MM.1S (cell line): ENCODE data around the gene FAAP100.

ENCODE experiments used
- DNase-seq: peaks from one replicate; pipeline ENCODE4 v3.0.0-alpha.2; 2015
- H2AFZ ChIP-seq: fragments of 300-600 bp; sonication (generic); 2 replicates; pipeline ENCODE4 v1.6.0; 2016; ENCODE audit warnings: antibody characterized with exemption, low read length
- H3F3A ChIP-seq: fragments of 300-600 bp; sonication (generic); 2 replicates; pipeline ENCODE4 v1.6.1; 2016; ENCODE audit warnings: mild to moderate bottlenecking, antibody characterized with exemption, low read length, moderate library complexity, mixed read lengths; ENCODE audit not compliant: insufficient read depth
- H3K27ac ChIP-seq: fragments of 300-600 bp; sonication (generic); 2 replicates; pipeline ENCODE4 v1.5.1; 2016; ENCODE audit warnings: mild to moderate bottlenecking, low read length
- H3K27me3 ChIP-seq: fragments of 300-600 bp; sonication (generic); replicated peaks from 2 replicates; pipeline ENCODE4 v1.6.0; 2016; ENCODE audit warnings: low read length; ENCODE audit not compliant: insufficient read depth
- H3K36me3 ChIP-seq: fragments of 300-600 bp; sonication (generic); replicated peaks from 2 replicates; pipeline ENCODE4 v1.6.1; 2016; ENCODE audit warnings: mild to moderate bottlenecking, low read length, mixed read lengths; ENCODE audit not compliant: insufficient read depth
- H3K4me1 ChIP-seq: fragments of 300-600 bp; sonication (generic); 2 replicates; pipeline ENCODE4 v1.6.1; 2016; ENCODE audit warnings: low read length, mixed read lengths
- H3K4me2 ChIP-seq: fragments of 300-600 bp; sonication (generic); 2 replicates; pipeline ENCODE4 v1.6.0; 2016; ENCODE audit warnings: low read depth, low read length
- H3K4me3 ChIP-seq: fragments of 300-600 bp; sonication (generic); 2 replicates; pipeline ENCODE4 v1.5.1; 2016; ENCODE audit warnings: low read length, mixed read lengths
- H3K79me2 ChIP-seq: fragments of 300-600 bp; sonication (generic); 2 replicates; pipeline ENCODE4 v1.6.1; 2016; ENCODE audit warnings: mixed run types, low read length, mixed read lengths
- H3K9ac ChIP-seq: fragments of 300-600 bp; sonication (generic); 2 replicates; pipeline ENCODE4 v1.6.1; 2016; ENCODE audit warnings: low read length, mixed read lengths
- H3K9me2 ChIP-seq: fragments of 300-600 bp; sonication (generic); replicated peaks from 2 replicates; pipeline ENCODE4 v1.6.1; 2016; ENCODE audit warnings: mild to moderate bottlenecking, low read length, mixed read lengths; ENCODE audit not compliant: insufficient read depth
- H3K9me3 ChIP-seq: fragments of 300-600 bp; sonication (generic); replicated peaks from 2 replicates; pipeline ENCODE4 v1.6.1; 2016; ENCODE audit warnings: mild to moderate bottlenecking, low read length, mixed read lengths; ENCODE audit not compliant: insufficient read depth
- H4K20me1 ChIP-seq: fragments of 300-600 bp; sonication (generic); 2 replicates; pipeline ENCODE4 v1.6.1; 2016; ENCODE audit warnings: mild to moderate bottlenecking, low read length, moderate library complexity, mixed read lengths; ENCODE audit not compliant: insufficient read depth
- CTCF ChIP-seq: fragments of 300-600 bp; sonication (generic); IDR thresholded peaks from 2 replicates; pipeline ENCODE4 v1.5.1; 2016; ENCODE audit warnings: antibody characterized with exemption, low read length, mixed read lengths
- EZH2 ChIP-seq: fragments of 300-600 bp; sonication (generic); optimal IDR thresholded peaks from 2 replicates; pipeline ENCODE3; 2017; ENCODE audit warnings: low read depth, mild to moderate bottlenecking, antibody characterized with exemption, low read length, mixed read lengths
- EZH2phosphoT487 ChIP-seq: fragments of 300-600 bp; sonication (generic); IDR thresholded peaks from 2 replicates; pipeline ENCODE4 v1.6.1; 2018; ENCODE audit warnings: antibody characterized with exemption, low read length

FAAP100 gene

GRCh38 chr17:81516439-81516838 is 35.7 kb downstream of the FAAP100 start:
- Histone ChIP-seq H4K20me1 (peaks cover 7% of the 10 kb centered on the region), H3K36me3 (peaks cover 4% of the 10 kb centered on the region), H3F3A (peaks cover 53% of the 10 kb centered on the region), H3K27ac (no peak overlapping the region), H3K9me2 (no peaks in the 10 kb centered on the region), H3K4me1 (peaks cover 17% of the 10 kb centered on the region; the same call in 1 of the 2 replicates), H3K9ac (no peak overlapping the region), H2AFZ (no peak overlapping the region), H3K79me2 (peaks cover 20% of the 10 kb centered on the region), H3K4me2 (no peak overlapping the region), H3K4me3 (no peak overlapping the region), H3K27me3 (no peaks in the 10 kb centered on the region), H3K9me3 (no peaks in the 10 kb centered on the region)
- TF ChIP-seq EZH2: no peak
- TF ChIP-seq EZH2phosphoT487: no peak
- TF ChIP-seq CTCF: no peak
- peak; percentile 4 for DNase-seq

- no peaks in the 10 kb centered on the region for H3K9me3 ChIP-seq
- peaks cover 59% of the 10 kb centered on the region for H3F3A ChIP-seq
- H3K9ac ChIP-seq: peak overlapping the region; percentile 56; the same call in 1 of the 2 replicates
- H3K4me1 ChIP-seq: peaks cover 26% of the 10 kb centered on the region
- no peak for TF ChIP-seq CTCF
- no peak for TF ChIP-seq EZH2phosphoT487
- no peak for TF ChIP-seq EZH2
- no peaks in the 10 kb centered on the region for H3K27me3 ChIP-seq
- H3K36me3 ChIP-seq: peaks cover 12% of the 10 kb centered on the region
- no peak overlapping the region for H2AFZ ChIP-seq
- no peaks in the 10 kb centered on the region for H3K9me2 ChIP-seq
- peaks cover 28% of the 10 kb centered on the region for H3K79me2 ChIP-seq
- H3K4me3 ChIP-seq: peak overlapping the region; percentile 72
- H3K27ac ChIP-seq: peak overlapping the region; percentile 53; the same call in 1 of the 2 replicates
- H3K4me2 ChIP-seq: peak overlapping the region; percentile 87
- H4K20me1 ChIP-seq: peaks cover 16% of the 10 kb centered on the region
- peak; percentile 3 for DNase-seq
Observed at GRCh38 chr17:81515530-81516041, 36.6 kb downstream of the FAAP100 start.

- H3K79me2 ChIP-seq: peaks cover 34% of the 10 kb centered on the region
- H3K9ac ChIP-seq: peak overlapping the region; percentile 56; the same call in 1 of the 2 replicates
- H4K20me1 ChIP-seq: peaks cover 21% of the 10 kb centered on the region
- peak overlapping the region; percentile 72 for H3K4me3 ChIP-seq
- peak overlapping the region; percentile 63; the same call in 1 of the 2 replicates for H2AFZ ChIP-seq
- peaks cover 31% of the 10 kb centered on the region for H3K4me1 ChIP-seq
- H3K27ac ChIP-seq: peak overlapping the region; percentile 69; the same call in 1 of the 2 replicates
- H3K36me3 ChIP-seq: peaks cover 17% of the 10 kb centered on the region
- H3F3A ChIP-seq: peaks cover 60% of the 10 kb centered on the region
- H3K4me2 ChIP-seq: peak overlapping the region; percentile 87
- no peaks in the 10 kb centered on the region for H3K9me2 ChIP-seq
- no peak for TF ChIP-seq EZH2phosphoT487
- H3K9me3 ChIP-seq: no peaks in the 10 kb centered on the region
- H3K27me3 ChIP-seq: no peaks in the 10 kb centered on the region
- DNase-seq: peak; percentile 55
Observed at GRCh38 chr17:81514739-81515529, 37.2 kb downstream of the FAAP100 start.

GRCh38 chr17:81514489-81514738 is 37.7 kb downstream of the FAAP100 start:
- Histone ChIP-seq H3K27me3 (no peaks in the 10 kb centered on the region), H4K20me1 (peaks cover 27% of the 10 kb centered on the region), H3K27ac (peak overlapping the region; percentile 69; the same call in 1 of the 2 replicates), H2AFZ (peak overlapping the region; percentile 70), H3K9ac (peak overlapping the region; percentile 75), H3F3A (peaks cover 66% of the 10 kb centered on the region), H3K4me2 (peak overlapping the region; percentile 93), H3K4me1 (peaks cover 31% of the 10 kb centered on the region), H3K79me2 (peaks cover 34% of the 10 kb centered on the region), H3K9me2 (no peaks in the 10 kb centered on the region), H3K36me3 (peaks cover 17% of the 10 kb centered on the region), H3K4me3 (peak overlapping the region; percentile 76), H3K9me3 (no peaks in the 10 kb centered on the region)
- DNase-seq: no peak
- TF ChIP-seq EZH2phosphoT487 (no peak), EZH2 (no peak), CTCF (no peak)
